GM06990 (cell line): ENCODE measurements around the gene ACTL8.

Experiments used
- DNase-seq: peaks from one replicate; pipeline ENCODE4 v3.0.0-alpha.2; 2011; ENCODE audit not compliant: insufficient read length; ENCODE audit errors: extremely low read depth
- H3K27me3 ChIP-seq: replicated peaks from 2 replicates; pipeline ENCODE4 v1.6.0; 2011; ENCODE audit warnings: low read length; ENCODE audit not compliant: control insufficient read depth, insufficient read depth
- H3K36me3 ChIP-seq: 2 replicates; pipeline ENCODE4 v1.5.1; 2011; ENCODE audit warnings: low read length; ENCODE audit not compliant: control insufficient read depth, insufficient read depth
- H3K4me3 ChIP-seq: replicated peaks from 2 replicates; pipeline ENCODE4 v1.5.1; 2011; ENCODE audit warnings: low read depth, mild to moderate bottlenecking, control low read depth, low read length
- TF ChIP-seq, protein P1 (sequence below): IDR thresholded peaks from 2 replicates; pipeline ENCODE4 v1.5.1; 2011; ENCODE audit warnings: low read length, control low read depth, mild to moderate bottlenecking, inconsistent platforms; ENCODE audit not compliant: insufficient read depth, poor library complexity, severe bottlenecking

Gene ACTL8

DNA sequence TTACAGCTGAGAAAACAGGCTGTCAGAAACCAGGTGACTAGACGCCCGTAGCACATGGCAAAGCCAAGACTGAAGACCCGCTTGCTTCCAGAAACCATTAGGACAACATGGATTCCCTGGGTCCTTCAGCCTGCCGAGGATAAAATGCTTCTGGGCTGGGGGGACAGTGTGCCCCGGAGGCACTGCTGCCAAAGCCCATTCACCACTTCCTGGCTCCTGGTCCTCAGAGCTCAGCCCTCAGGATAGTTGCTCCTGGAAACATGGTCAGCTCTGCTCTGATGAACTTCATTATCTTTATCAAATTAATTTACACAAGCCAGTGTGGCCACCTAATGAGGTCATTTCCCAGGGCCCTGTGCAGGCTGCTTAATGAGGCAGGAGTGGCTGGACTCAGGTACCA, 41.1 kb upstream of the ACTL8 start:
- no peak for DNase-seq
- H3K27me3 ChIP-seq = no peaks in the 10 kb centered on the region
- no peaks in the 10 kb centered on the region for H3K36me3 ChIP-seq
- no peak overlapping the region for H3K4me3 ChIP-seq
- TF ChIP-seq, protein P1, sequence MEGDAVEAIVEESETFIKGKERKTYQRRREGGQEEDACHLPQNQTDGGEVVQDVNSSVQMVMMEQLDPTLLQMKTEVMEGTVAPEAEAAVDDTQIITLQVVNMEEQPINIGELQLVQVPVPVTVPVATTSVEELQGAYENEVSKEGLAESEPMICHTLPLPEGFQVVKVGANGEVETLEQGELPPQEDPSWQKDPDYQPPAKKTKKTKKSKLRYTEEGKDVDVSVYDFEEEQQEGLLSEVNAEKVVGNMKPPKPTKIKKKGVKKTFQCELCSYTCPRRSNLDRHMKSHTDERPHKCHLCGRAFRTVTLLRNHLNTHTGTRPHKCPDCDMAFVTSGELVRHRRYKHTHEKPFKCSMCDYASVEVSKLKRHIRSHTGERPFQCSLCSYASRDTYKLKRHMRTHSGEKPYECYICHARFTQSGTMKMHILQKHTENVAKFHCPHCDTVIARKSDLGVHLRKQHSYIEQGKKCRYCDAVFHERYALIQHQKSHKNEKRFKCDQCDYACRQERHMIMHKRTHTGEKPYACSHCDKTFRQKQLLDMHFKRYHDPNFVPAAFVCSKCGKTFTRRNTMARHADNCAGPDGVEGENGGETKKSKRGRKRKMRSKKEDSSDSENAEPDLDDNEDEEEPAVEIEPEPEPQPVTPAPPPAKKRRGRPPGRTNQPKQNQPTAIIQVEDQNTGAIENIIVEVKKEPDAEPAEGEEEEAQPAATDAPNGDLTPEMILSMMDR = no peak

DNA sequence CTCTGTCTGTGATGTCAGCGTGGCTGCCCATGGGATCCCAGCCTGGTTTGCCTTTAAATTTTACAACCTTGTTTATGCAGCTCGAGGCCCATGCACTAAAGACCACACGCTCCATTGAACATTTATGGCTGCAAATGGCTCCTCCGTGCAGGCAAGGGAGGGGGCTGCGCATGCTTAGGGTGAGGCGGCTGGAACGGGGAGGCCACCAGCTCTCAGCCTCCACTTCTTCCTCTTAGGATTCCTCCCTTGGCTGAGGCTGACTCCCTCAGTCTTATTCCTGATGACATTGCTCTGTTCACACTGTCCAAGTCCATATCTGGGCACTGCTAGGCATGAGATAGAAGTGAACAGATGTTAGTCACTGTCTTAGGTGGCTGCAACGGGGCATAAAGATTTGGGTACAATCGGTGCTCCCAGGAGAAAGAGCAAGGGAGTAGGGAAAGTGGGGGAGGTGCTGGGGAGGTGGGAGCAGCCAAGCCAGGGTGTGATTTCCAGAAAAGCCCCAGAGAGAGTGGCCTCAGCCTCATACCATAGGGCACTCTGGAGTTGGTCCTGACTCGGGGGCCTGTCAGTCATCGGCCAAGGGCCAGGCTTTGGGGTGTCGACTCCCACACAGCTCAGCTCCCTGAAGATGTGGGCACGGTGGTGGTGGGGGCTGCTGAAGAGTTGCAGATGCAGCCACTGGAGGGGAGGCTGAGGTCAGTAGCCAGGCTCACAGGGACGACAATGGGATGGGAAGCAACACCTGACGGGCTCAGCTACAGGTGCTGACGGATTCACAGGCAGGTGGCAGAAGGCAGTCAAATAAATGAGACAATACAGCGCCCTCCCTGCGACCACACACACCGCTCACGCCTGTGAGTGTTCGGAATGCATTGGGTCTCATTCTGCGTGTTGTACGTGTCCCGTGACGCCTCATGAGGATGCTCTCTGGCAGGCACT, 37.3 kb upstream of the ACTL8 start:
- H3K36me3 ChIP-seq = no peaks in the 10 kb centered on the region
- H3K27me3 ChIP-seq = no peaks in the 10 kb centered on the region
- TF ChIP-seq, protein P1 = no peak
- no peak for DNase-seq
- H3K4me3 ChIP-seq = no peak overlapping the region

DNA sequence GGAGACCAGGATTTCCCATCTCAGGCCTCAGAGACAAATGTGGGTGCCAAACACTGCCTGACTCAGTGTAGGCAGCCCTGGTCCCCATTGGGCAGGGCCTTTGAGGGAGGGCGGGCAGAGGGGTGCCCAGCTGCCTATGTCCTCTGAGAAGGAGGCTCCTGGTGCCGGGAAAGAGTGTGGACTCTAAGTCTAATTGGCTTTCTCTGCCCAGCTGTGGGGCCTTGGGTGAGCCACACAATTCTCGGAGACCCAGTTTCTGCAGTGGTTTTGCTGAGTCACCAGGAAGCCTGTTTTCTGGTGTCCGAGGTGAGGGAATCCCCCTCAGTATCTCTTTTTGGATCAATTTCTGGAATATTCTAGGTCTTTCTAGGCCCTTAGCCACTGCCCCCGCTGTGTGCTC, 35.3 kb upstream of the ACTL8 start:
- TF ChIP-seq, protein P1 = no peak

DNA sequence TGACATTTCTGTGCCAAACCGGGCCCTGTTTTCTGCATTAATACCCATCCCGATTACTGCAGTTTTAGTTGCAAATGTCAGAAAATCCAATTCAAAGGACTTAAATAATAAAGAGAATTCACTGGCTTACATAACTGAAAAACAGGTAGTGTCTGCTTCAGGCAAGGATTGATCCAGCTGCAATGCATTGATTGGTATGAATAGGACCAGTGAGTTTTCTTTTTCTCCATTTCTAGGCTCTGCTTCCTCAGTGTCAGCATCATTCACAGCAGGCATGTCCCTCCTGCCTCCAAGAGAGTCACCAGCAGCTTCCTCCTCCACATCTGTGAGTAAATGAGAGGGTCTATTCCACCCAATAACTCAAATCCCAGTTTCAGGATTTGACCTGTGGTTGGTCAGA, 33.7 kb upstream of the ACTL8 start:
- H3K36me3 ChIP-seq = no peaks in the 10 kb centered on the region
- TF ChIP-seq, protein P1 = no peak
- no peak overlapping the region for H3K4me3 ChIP-seq

More for the DNA sequence above, 35.3 kb upstream of the ACTL8 start:
- H3K27me3 ChIP-seq = no peaks in the 10 kb centered on the region
- no peak for DNase-seq
- H3K36me3 ChIP-seq = no peaks in the 10 kb centered on the region
- H3K4me3 ChIP-seq = no peak overlapping the region

DNA sequence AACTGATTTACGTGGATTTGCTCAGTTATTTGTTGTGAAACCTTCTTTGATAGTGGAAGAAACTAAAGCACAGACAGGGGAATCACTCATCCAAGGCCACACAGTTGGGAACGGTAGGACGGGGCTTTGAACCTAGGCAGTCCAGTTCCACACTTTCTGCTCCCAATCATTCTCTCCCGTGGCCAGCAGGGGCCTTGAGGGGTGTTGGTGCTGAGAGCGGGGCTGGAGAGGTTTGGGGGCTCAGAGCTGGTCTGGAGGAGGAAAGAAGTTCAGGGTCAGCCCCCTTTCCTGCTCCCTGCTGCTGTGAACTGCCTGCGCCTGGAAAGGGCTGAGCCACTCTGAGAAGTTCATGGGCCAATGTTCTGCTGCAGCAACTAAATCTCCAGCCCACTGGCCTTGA, 31.4 kb upstream of the ACTL8 start:
- TF ChIP-seq, protein P1 = peak; percentile 18
- Histone ChIP-seq H3K4me3 (no peak overlapping the region), H3K27me3 (no peaks in the 10 kb centered on the region), H3K36me3 (no peaks in the 10 kb centered on the region)
- DNase-seq = no peak

More for the DNA sequence above, 33.7 kb upstream of the ACTL8 start:
- no peak for DNase-seq
- no peaks in the 10 kb centered on the region for H3K27me3 ChIP-seq

DNA sequence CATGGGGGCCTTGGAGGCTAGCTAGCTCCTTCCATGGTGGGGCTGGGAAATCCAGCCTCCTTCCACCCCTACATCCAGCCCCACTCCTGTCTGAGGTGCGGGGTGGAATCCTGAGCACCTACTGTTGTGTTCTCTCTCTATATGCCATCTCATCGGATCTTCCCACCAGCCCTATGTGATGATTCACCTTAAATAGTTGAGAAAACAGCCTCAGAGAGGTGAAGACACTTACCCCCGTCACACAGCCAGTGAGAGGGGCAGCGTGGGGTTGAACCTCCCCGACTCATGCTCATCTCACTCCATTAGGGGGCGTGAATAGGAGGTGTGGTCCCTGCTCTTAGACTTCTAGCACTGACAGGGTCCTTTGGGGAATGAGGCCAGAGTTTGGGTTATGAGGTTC, 31.0 kb upstream of the ACTL8 start:
- Histone ChIP-seq H3K27me3 (no peaks in the 10 kb centered on the region), H3K4me3 (no peak overlapping the region), H3K36me3 (no peaks in the 10 kb centered on the region)
- no peak for DNase-seq
- TF ChIP-seq, protein P1 = no peak
